HepG2 (cell line): Measurements from ENCODE around the gene ZFAND3. TPM values are rescaled to one million over a fixed set of nuclear protein-coding genes. Genes with fewer than 3 reads are reported as not detected.

Experiments
- AHDC1 ChIP-seq: sonication (generic); formaldehyde crosslinking; IDR thresholded peaks from 2 replicates; pipeline ENCODE4 v1.5.1; 2020; ENCODE audit warnings: mild to moderate bottlenecking, missing genetic modification reagents, borderline replicate concordance
- ATAD3A ChIP-seq: sonication (generic); formaldehyde crosslinking; IDR thresholded peaks from 2 replicates; pipeline ENCODE4 v1.4.0; 2020; ENCODE audit warnings: missing genetic modification reagents
- BCL6 ChIP-seq: IDR thresholded peaks from 2 replicates; pipeline ENCODE4 v1.6.1; 2016; ENCODE audit warnings: missing genetic modification reagents, missing compliant biosample characterization
- ELF1 ChIP-seq: sonication (generic); formaldehyde crosslinking; IDR thresholded peaks from 2 replicates; pipeline ENCODE4 v1.4.0; 2020; ENCODE audit warnings: missing genetic modification reagents
- FOXA1 ChIP-seq, 2 experiments: fragments of 450-650 bp in 1 of 2; sonication (generic) in 1 of 2; formaldehyde crosslinking in 1 of 2; IDR thresholded peaks; 2 replicates each; pipeline versions ENCODE4 v1.4.0 to v1.6.1; 2016 to 2020; ENCODE audit warnings: missing genetic modification reagents in 1 of 2
- GLMP ChIP-seq: sonication (generic); formaldehyde crosslinking; IDR thresholded peaks from 2 replicates; pipeline ENCODE4 v1.9.0; 2021; ENCODE audit warnings: missing genetic modification reagents, mild to moderate bottlenecking, borderline replicate concordance
- HCFC1 ChIP-seq: fragments of 150-350 bp; IDR thresholded peaks from 2 replicates; pipeline ENCODE4 v1.6.1; 2014; ENCODE audit warnings: low read depth, low read length
- KLF6 ChIP-seq: IDR thresholded peaks from 2 replicates; pipeline ENCODE4 v1.8.0; 2016; ENCODE audit warnings: missing biosample characterization, missing genetic modification reagents
- MNT ChIP-seq: fragments of 450-650 bp; IDR thresholded peaks from 2 replicates; pipeline ENCODE4 v1.6.1; 2016
- MYNN ChIP-seq: sonication (generic); formaldehyde crosslinking; IDR thresholded peaks from 2 replicates; pipeline ENCODE4 v1.4.0; 2020; ENCODE audit warnings: mild to moderate bottlenecking, low read depth, missing genetic modification reagents
- RARG ChIP-seq: sonication (generic); formaldehyde crosslinking; IDR thresholded peaks from 2 replicates; pipeline ENCODE4 v1.4.0; 2020; ENCODE audit warnings: low read depth, mild to moderate bottlenecking, missing genetic modification reagents
- RFXAP ChIP-seq: sonication (generic); formaldehyde crosslinking; IDR thresholded peaks from 2 replicates; pipeline ENCODE4 v1.4.0; 2020; ENCODE audit warnings: missing genetic modification reagents, borderline replicate concordance
- SIN3B ChIP-seq: fragments of 150-350 bp; IDR thresholded peaks from 2 replicates; pipeline ENCODE4 v1.6.1; 2014; ENCODE audit warnings: low read length
- TBL1XR1 ChIP-seq: fragments of 150-350 bp; IDR thresholded peaks from 2 replicates; pipeline ENCODE4 v1.6.1; 2014; ENCODE audit warnings: borderline replicate concordance, low read length; ENCODE audit not compliant: partially characterized antibody
- ZMYM2 ChIP-seq: sonication (generic); formaldehyde crosslinking; IDR thresholded peaks from 2 replicates; pipeline ENCODE4 v1.8.0; 2022; ENCODE audit warnings: mild to moderate bottlenecking, missing genetic modification reagents
- ZMYM3 ChIP-seq: sonication (generic); formaldehyde crosslinking; IDR thresholded peaks from 2 replicates; pipeline ENCODE4 v1.5.1; 2020; ENCODE audit warnings: mild to moderate bottlenecking, missing genetic modification reagents
- ZNF264 ChIP-seq: sonication (generic); formaldehyde crosslinking; IDR thresholded peaks from 2 replicates; pipeline ENCODE4 v1.4.0; 2020; ENCODE audit warnings: missing genetic modification reagents
- ZNF713 ChIP-seq: sonication (generic); formaldehyde crosslinking; IDR thresholded peaks from 2 replicates; pipeline ENCODE4 v1.4.0; 2020; ENCODE audit warnings: mild to moderate bottlenecking, missing genetic modification reagents
- ZNF839 ChIP-seq: sonication (generic); formaldehyde crosslinking; IDR thresholded peaks from 2 replicates; pipeline ENCODE4 v1.4.0; 2020; ENCODE audit warnings: missing genetic modification reagents, mild to moderate bottlenecking, borderline replicate concordance
- ZUFSP ChIP-seq: sonication (generic); formaldehyde crosslinking; IDR thresholded peaks from 2 replicates; pipeline ENCODE4 v1.9.0; 2021; ENCODE audit warnings: missing genetic modification reagents, mild to moderate bottlenecking, borderline replicate concordance
- polyA plus RNA-seq, 8 experiments: library from polyadenylated mRNA; depleted of rRNA in 3 of 8; stranded (reverse) in 7 of 8; unstranded in 1 of 8; fragments of >200 nt; fragmentation: Illumina TruSeq in 4 of 8; extraction: Trizol in 4 of 8; gene quantifications; 2 replicates each; pipeline versions ENCODE4 v1.2.1 to v1.2.3, GENCODE V29; 2011 to 2016; ENCODE audit warnings: low read depth in 4 of 8, missing spikeins in 1 of 8, mixed read lengths in 1 of 8; ENCODE audit not compliant: insufficient read depth in 1 of 8
- total RNA-seq, 5 experiments: library from RNA; depleted of rRNA; stranded (reverse); fragments of >200 nt; fragmentation: Illumina TruSeq; extraction: Trizol; gene quantifications; 2 replicates each; pipeline ENCODE4 v1.2.3, GENCODE V29; 2016; ENCODE audit warnings: low read depth in 1 of 5

Gene ZFAND3
- total and polyA plus RNA-seq, 2 of the 13 experiments (the other 11 are each of a cell fraction or from before 2014, with no cell fraction given), result 16.4 to 17.1 TPM

- TF ChIP-seq MYNN (CRISPR knock-in tag), result no peak
- TF ChIP-seq KLF6 (CRISPR knock-in tag), result 0 out of 2 replicates have a peak, but pooled peaks have one; percentile 40
- TF ChIP-seq ZNF264 (CRISPR knock-in tag), result no peak
- TF ChIP-seq TBL1XR1, result no peak
- TF ChIP-seq FOXA1 (IDR thresholded peaks at IDR 0.05), result no peak
- TF ChIP-seq FOXA1 (CRISPR knock-in tag; IDR thresholded peaks at IDR 0.05), result peak; percentile 40; the same call in 1 of the 2 replicates
- TF ChIP-seq RARG (CRISPR knock-in tag), result no peak
- no peak for TF ChIP-seq SIN3B
- no peak for TF ChIP-seq RFXAP
- TF ChIP-seq BCL6 (CRISPR knock-in tag), result peak; percentile 17; the same call in 1 of the 2 replicates
- TF ChIP-seq ATAD3A (CRISPR knock-in tag), result no peak
- TF ChIP-seq ZUFSP (CRISPR knock-in tag), result no peak
- TF ChIP-seq ZNF839 (CRISPR knock-in tag), result no peak
- TF ChIP-seq HCFC1, result no peak
- peak; percentile 79; the same call in 1 of the 2 replicates for TF ChIP-seq ZMYM2 (CRISPR knock-in tag)
- TF ChIP-seq ZNF713 (CRISPR knock-in tag), result 0 out of 2 replicates have a peak, but pooled peaks have one; percentile 49
- TF ChIP-seq GLMP (CRISPR knock-in tag), result no peak
- TF ChIP-seq ZMYM3, result peak; percentile 34; the same call in 1 of the 2 replicates
- TF ChIP-seq ELF1, result no peak
- TF ChIP-seq MNT, result no peak
- peak; percentile 74; the same call in 1 of the 2 replicates for TF ChIP-seq AHDC1 (CRISPR knock-in tag)
Measured at GRCh38 chr6:37882724-37883413, 63.3 kb downstream of the ZFAND3 start (continued).
